ENCODE results near the gene MSTO1. TPM values are rescaled to one million over a fixed set of nuclear protein-coding genes. Genes with fewer than 3 reads are reported as not detected.
"Not testable (repeated sequence)": the region's sequence is repeated elsewhere in the genome, so short reads cannot be mapped to it uniquely, and the experiment has no call there.

Gene MSTO1
- total RNA-seq, 1 experiment from 2014 or later, result 140 TPM

DNA sequence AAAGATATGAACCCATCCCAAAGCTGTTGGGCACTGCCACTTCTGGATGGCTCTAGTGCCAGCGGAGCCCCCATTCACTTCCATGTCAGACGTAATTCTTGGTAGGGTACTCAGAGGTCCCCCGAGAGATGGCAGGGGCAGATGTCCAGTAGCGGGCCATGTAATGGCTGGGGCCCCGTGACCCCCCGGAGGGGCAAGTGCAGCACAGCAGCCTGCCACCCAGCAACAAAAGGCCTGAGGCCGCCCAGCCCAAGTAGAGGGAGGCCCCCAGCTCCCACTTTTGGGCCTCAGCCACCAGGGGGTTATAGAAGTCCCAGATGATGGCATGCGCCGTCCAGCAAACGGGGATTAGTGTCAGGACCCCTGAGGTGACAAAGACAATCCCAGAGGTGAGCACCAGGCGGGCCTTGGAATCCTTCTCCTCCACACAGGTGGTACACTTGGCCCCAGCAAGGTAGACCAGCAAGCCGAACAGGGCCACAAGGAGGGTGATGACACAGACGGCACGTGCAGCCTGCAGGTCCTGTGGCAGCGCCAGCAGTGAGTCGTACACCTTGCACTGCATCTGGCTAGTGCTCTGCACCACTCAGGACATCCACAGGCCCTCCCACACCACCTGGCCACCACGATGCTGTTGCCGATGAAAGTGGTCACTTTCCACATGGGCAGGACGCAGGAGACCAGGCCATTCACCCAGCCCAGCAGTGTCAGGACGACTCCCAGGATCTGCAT is 19.3 kb upstream of the MSTO1 start:
- not testable (repeated sequence) for H3K4me3 Mint-ChIP-seq (ENCODE audit: unreplicated experiment); H3K27me3 Mint-ChIP-seq (ENCODE audit: insufficient read depth, unreplicated experiment); H3K36me3 Mint-ChIP-seq (ENCODE audit: insufficient read depth, unreplicated experiment); H3K9me3 Mint-ChIP-seq (ENCODE audit: unreplicated experiment); BruUV-seq (replicated peaks); DNase-seq (ENCODE audit: unreplicated experiment); H3K4me1 Mint-ChIP-seq (ENCODE audit: insufficient read depth, unreplicated experiment); H3K27ac Mint-ChIP-seq (ENCODE audit: low read depth, unreplicated experiment)
- ChIA-PET CTCF (interaction anchor here (0.6 to 3.6 kb wide), 10 partner anchors 13 to 383 kb away, joined by 3 to 23 read pairs (median 4); partner anchors contain the start of gene THBS3), POLR2A (interaction anchor here (0.6 to 1.7 kb wide), 5 partner anchors 28 to 384 kb away, joined by 3 to 4 read pairs (median 3); no protein-coding TSS in a partner anchor)
- intact Hi-C loops (cut with micrococcal nuclease), result loop anchor here (1.0 to 10.0 kb wide), 4 partner anchors 54 to 413 kb away; partner anchors contain the start of gene RUSC1

GRCh38 chr1:155591770-155592169 is 18.2 kb upstream of the MSTO1 start:
- Mint-ChIP-seq H3K27ac (ENCODE audit: low read depth, unreplicated experiment) (no peak overlapping the region), H3K4me1 (ENCODE audit: insufficient read depth, unreplicated experiment) (no peaks in the 10 kb centered on the region), H3K4me3 (ENCODE audit: unreplicated experiment) (no peak overlapping the region), H3K27me3 (ENCODE audit: insufficient read depth, unreplicated experiment) (no peaks in the 10 kb centered on the region), H3K9me3 (ENCODE audit: unreplicated experiment) (no peaks in the 10 kb centered on the region), H3K36me3 (ENCODE audit: insufficient read depth, unreplicated experiment) (peaks cover 4% of the 10 kb centered on the region)
- POLR2A ChIA-PET, result interaction anchor here (0.6 to 0.7 kb wide), 2 partner anchors 212 to 385 kb away, joined by 3 read pairs; no protein-coding TSS in a partner anchor
- CTCF ChIA-PET, result interaction anchor here (0.6 to 3.6 kb wide), 25 partner anchors 10 to 705 kb away, joined by 3 to 23 read pairs (median 4); partner anchors contain the start of gene THBS3
- intact Hi-C loops (cut with micrococcal nuclease), result loop anchor here (1.0 to 10.0 kb wide), 5 partner anchors 53 to 414 kb away; partner anchors contain the start of genes HCN3 and RUSC1
- TF ChIP-seq, protein P1, sequence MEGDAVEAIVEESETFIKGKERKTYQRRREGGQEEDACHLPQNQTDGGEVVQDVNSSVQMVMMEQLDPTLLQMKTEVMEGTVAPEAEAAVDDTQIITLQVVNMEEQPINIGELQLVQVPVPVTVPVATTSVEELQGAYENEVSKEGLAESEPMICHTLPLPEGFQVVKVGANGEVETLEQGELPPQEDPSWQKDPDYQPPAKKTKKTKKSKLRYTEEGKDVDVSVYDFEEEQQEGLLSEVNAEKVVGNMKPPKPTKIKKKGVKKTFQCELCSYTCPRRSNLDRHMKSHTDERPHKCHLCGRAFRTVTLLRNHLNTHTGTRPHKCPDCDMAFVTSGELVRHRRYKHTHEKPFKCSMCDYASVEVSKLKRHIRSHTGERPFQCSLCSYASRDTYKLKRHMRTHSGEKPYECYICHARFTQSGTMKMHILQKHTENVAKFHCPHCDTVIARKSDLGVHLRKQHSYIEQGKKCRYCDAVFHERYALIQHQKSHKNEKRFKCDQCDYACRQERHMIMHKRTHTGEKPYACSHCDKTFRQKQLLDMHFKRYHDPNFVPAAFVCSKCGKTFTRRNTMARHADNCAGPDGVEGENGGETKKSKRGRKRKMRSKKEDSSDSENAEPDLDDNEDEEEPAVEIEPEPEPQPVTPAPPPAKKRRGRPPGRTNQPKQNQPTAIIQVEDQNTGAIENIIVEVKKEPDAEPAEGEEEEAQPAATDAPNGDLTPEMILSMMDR (IDR thresholded peaks at IDR 0.05; ENCODE audit: unreplicated experiment), result peak; percentile 80
- peak; percentile 78 for DNase-seq (ENCODE audit: unreplicated experiment)
- no TSS peak for BruUV-seq (replicated peaks)

GRCh38 chr1:155595877-155596474 is 14.0 kb upstream of the MSTO1 start:
- not testable (repeated sequence) for H3K36me3 Mint-ChIP-seq (ENCODE audit: insufficient read depth, unreplicated experiment); H3K4me3 Mint-ChIP-seq (ENCODE audit: unreplicated experiment); H3K27me3 Mint-ChIP-seq (ENCODE audit: insufficient read depth, unreplicated experiment); H3K9me3 Mint-ChIP-seq (ENCODE audit: unreplicated experiment); BruUV-seq (replicated peaks); DNase-seq (ENCODE audit: unreplicated experiment); H3K27ac Mint-ChIP-seq (ENCODE audit: low read depth, unreplicated experiment)
- CTCF ChIA-PET, result interaction anchor here (0.7 to 3.0 kb wide), 3 partner anchors 10 to 345 kb away, joined by 3 to 19 read pairs (median 8); no protein-coding TSS in a partner anchor
- intact Hi-C loops (cut with micrococcal nuclease), result loop anchor here (10.0 kb wide), 1 partner anchor 49 kb away; no protein-coding TSS in a partner anchor
- peaks cover 11% of the 10 kb centered on the region for H3K4me1 Mint-ChIP-seq (ENCODE audit: insufficient read depth, unreplicated experiment)
- POLR2A ChIA-PET, result interaction anchor here (0.6 to 1.8 kb wide), 4 partner anchors 13 to 1205 kb away, joined by 3 to 4 read pairs (median 3); partner anchors contain the start of gene MSTO1

GRCh38 chr1:155596864-155597263 is 13.2 kb upstream of the MSTO1 start:
- no peaks in the 10 kb centered on the region for H3K9me3 Mint-ChIP-seq (ENCODE audit: unreplicated experiment)
- intact Hi-C loops (cut with micrococcal nuclease), result loop anchor here (10.0 kb wide), 1 partner anchor 48 kb away; no protein-coding TSS in a partner anchor
- peaks cover 11% of the 10 kb centered on the region for H3K4me1 Mint-ChIP-seq (ENCODE audit: insufficient read depth, unreplicated experiment)
- H3K27ac Mint-ChIP-seq (ENCODE audit: low read depth, unreplicated experiment), result no peak overlapping the region
- TF ChIP-seq, protein P1 (IDR thresholded peaks at IDR 0.05; ENCODE audit: unreplicated experiment), result no peak
- CTCF ChIA-PET, result interaction anchor here (0.6 to 3.0 kb wide), 4 partner anchors 9 to 346 kb away, joined by 3 to 19 read pairs (median 6); no protein-coding TSS in a partner anchor
- no peak overlapping the region for H3K4me3 Mint-ChIP-seq (ENCODE audit: unreplicated experiment)
- no peaks in the 10 kb centered on the region for H3K27me3 Mint-ChIP-seq (ENCODE audit: insufficient read depth, unreplicated experiment)
- POLR2A ChIA-PET, result interaction anchor here (0.6 to 1.8 kb wide), 3 partner anchors 13 to 31 kb away, joined by 3 to 4 read pairs (median 3); partner anchors contain the start of gene MSTO1
- DNase-seq (ENCODE audit: unreplicated experiment), result no peak
- H3K36me3 Mint-ChIP-seq (ENCODE audit: insufficient read depth, unreplicated experiment), result no peaks in the 10 kb centered on the region
- no TSS peak for BruUV-seq (replicated peaks)
